K562 (cell line): ENCODE results near the gene LIAS. TPM values are rescaled to one million over a fixed set of nuclear protein-coding genes. Genes with fewer than 3 reads are reported as not detected.
A peak's percentile ranks its signal among the peaks of the same experiment; 100 is the strongest.

ENCODE experiments used
- ATAC-seq: fragments of 200-7000 bp; cut with Tn5 transposase; 3 replicates; pipeline ENCODE4 v1.9.1; 2020; ENCODE audit warnings: moderate library complexity
- BruUV-seq: library from RNA; stranded (reverse); fragments of 400-500 nt; replicated peaks from 2 replicates; lab custom pipeline; 2021; lab: Mats Ljungman, UMichigan
- CTCF ChIA-PET: fragments of 300-600 bp; formaldehyde crosslinking; extraction: SDS; loops from one replicate; lab custom pipeline; 2021; ENCODE audit warnings: low intra/inter-chr PET ratio; lab: Yijun Ruan, JAX
- POLR2A ChIA-PET: fragments of 300-600, 350-650 bp; sonication (Branson Sonifier 250); formaldehyde crosslinking; extraction: SDS; loops from one replicate; lab custom pipeline; 2021; ENCODE audit warnings: antibody characterized with exemption, inconsistent platforms; lab: Yijun Ruan, JAX
- DNase-seq, 4 experiments: peaks; one replicate each; pipeline versions ENCODE4 v3.0.0 to v3.0.0-alpha.2; 2011 to 2018; ENCODE audit warnings: low spot score in 3 of 4, mixed read lengths in 3 of 4; ENCODE audit errors: extremely low read depth in 1 of 4
- FAIRE-seq: peaks from 2 replicates; lab custom pipeline; 2011; peaks lifted over from hg19 to GRCh38; lab: Jason Lieb, UNC
- H2AFZ ChIP-seq: 2 replicates; pipeline ENCODE4 v1.6.0; 2011; ENCODE audit warnings: low read depth, low read length, control low read depth, inconsistent platforms
- H3K27ac ChIP-seq: fragments of 200-600 bp; 3 replicates; pipeline ENCODE4 v1.8.0; 2011; ENCODE audit warnings: low read depth, mild to moderate bottlenecking, control low read depth, inconsistent platforms, low read length, moderate library complexity, mixed read lengths; ENCODE audit errors: extremely low read depth
- H3K27me3 ChIP-seq, 2 experiments: fragments of 300-600 bp in 1 of 2; 2 replicates in 1 of 2; 3 replicates in 1 of 2; pipeline versions ENCODE4 v1.6.0 to v1.8.0; 2011; ENCODE audit warnings: inconsistent platforms in 2 of 2, low read length in 2 of 2, mild to moderate bottlenecking in 1 of 2, mixed read lengths in 1 of 2, moderate library complexity in 1 of 2; ENCODE audit not compliant: control insufficient read depth in 2 of 2, insufficient read depth in 2 of 2
- H3K36me3 ChIP-seq: fragments of 300-600 bp; 3 replicates; pipeline ENCODE4 v1.8.0; 2011; ENCODE audit warnings: mild to moderate bottlenecking, low read length, inconsistent platforms; ENCODE audit not compliant: control insufficient read depth, insufficient read depth
- H3K4me1 ChIP-seq, 2 experiments: fragments of 200-600 bp in 1 of 2; replicated peaks in 1 of 2; 2 replicates in 1 of 2; 3 replicates in 1 of 2; pipeline versions ENCODE4 v1.5.1 to v1.8.0; 2011; ENCODE audit warnings: inconsistent platforms in 2 of 2, low read length in 2 of 2, mild to moderate bottlenecking in 1 of 2, mixed read lengths in 1 of 2, moderate library complexity in 1 of 2; ENCODE audit not compliant: control insufficient read depth in 2 of 2, insufficient read depth in 2 of 2
- H3K4me2 ChIP-seq: 2 replicates; pipeline ENCODE4 v1.6.1; 2011; ENCODE audit warnings: low read length, control low read depth, inconsistent platforms, mixed read lengths; ENCODE audit not compliant: insufficient read depth
- H3K4me3 ChIP-seq: fragments of 200-600 bp; sonication (generic), shearing (Covaris generic); 2 replicates; pipeline ENCODE4 v1.5.1; 2016; ENCODE audit warnings: control low read depth, inconsistent platforms
- H3K79me2 ChIP-seq: fragments of 200-600 bp; 3 replicates; pipeline ENCODE4 v1.8.0; 2011; ENCODE audit warnings: low read length, inconsistent platforms; ENCODE audit not compliant: control insufficient read depth, insufficient read depth
- H3K9ac ChIP-seq, 2 experiments: 2 replicates each; pipeline versions ENCODE4 v1.6.0 to v1.6.1; 2011; ENCODE audit warnings: low read depth in 2 of 2, low read length in 2 of 2, control low read depth in 1 of 2, inconsistent platforms in 1 of 2, mild to moderate bottlenecking in 1 of 2, mixed read lengths in 1 of 2; ENCODE audit not compliant: insufficient read depth in 1 of 2
- H3K9me1 ChIP-seq: one replicate; pipeline ENCODE4 v1.6.0; 2011; ENCODE audit warnings: inconsistent platforms, mild to moderate bottlenecking, low read length, moderate library complexity; ENCODE audit not compliant: control insufficient read depth, insufficient read depth
- H3K9me3 ChIP-seq: replicated peaks from 2 replicates; pipeline ENCODE4 v1.5.1; 2011; ENCODE audit warnings: low read depth, low read length, inconsistent platforms; ENCODE audit not compliant: control insufficient read depth, insufficient read depth
- H4K20me1 ChIP-seq: replicated peaks from 2 replicates; pipeline ENCODE4 v1.6.1; 2011; ENCODE audit warnings: low read length, inconsistent platforms, mixed read lengths; ENCODE audit not compliant: control insufficient read depth, insufficient read depth
- TFAM ChIP-seq: fragments of 250-450 bp; sonication (Bioruptor Pico); conservative IDR thresholded peaks from 2 replicates; pipeline ENCODE4 v1.5.0; 2021; ENCODE audit warnings: mild to moderate bottlenecking, moderate library complexity
- ZSCAN32 ChIP-seq: fragments of 450-650 bp; formaldehyde crosslinking; IDR thresholded peaks from 2 replicates; pipeline ENCODE4 v1.4.0; 2020; ENCODE audit warnings: mild to moderate bottlenecking, moderate library complexity
- WGBS: fragments of 100-300 bp; shearing (Covaris generic); methylation state at CpG from one replicate; pipeline ENCODE4 v1.1.6; 2016; ENCODE audit warnings: low coverage, mixed read lengths; ENCODE audit not compliant: insufficient coverage; ENCODE audit errors: missing lambda C conversion rate; 5-methylcytosine and 5-hydroxymethylcytosine counted together
- in situ Hi-C: fragments of 300-500 bp; cut with MboI; formaldehyde crosslinking; loops from 4 replicates; pipeline ENCODE4 v1.15.0; 2018; ENCODE audit warnings: inconsistent platforms, mixed read lengths
- intact Hi-C: fragments of 100-400 bp; cut with micrococcal nuclease; formaldehyde crosslinking; loops from 2 replicates; pipeline ENCODE4 v1.14.2; 2022
- polyA plus RNA-seq, 8 experiments: library from polyadenylated mRNA; depleted of rRNA in 4 of 8; stranded (reverse) in 5 of 8; unstranded in 3 of 8; fragments of >200 nt; fragmentation: Nextera tagmentation in 2 of 8; fragmentation: Illumina TruSeq in 1 of 8; extraction: Ambion mirVana in 2 of 8; extraction: Trizol in 1 of 8; gene quantifications; 2 replicates each; pipeline versions ENCODE4 v1.2.1 to v1.2.3, GENCODE V29; 2011 to 2014; ENCODE audit warnings: inconsistent platforms in 1 of 8, missing spikeins in 1 of 8
- total RNA-seq, 7 experiments: library from RNA; depleted of rRNA in 6 of 7; stranded (reverse); fragments of >200 nt in 6 of 7; fragmentation: Illumina TruSeq in 2 of 7; extraction: Trizol in 2 of 7; gene quantifications; 2 replicates each; pipeline versions ENCODE4 v1.2.1 to v1.2.3, GENCODE V29; 2011 to 2021; ENCODE audit warnings: low replicate concordance in 1 of 7
- TF ChIP-seq, protein P1 (sequence below): sonication (generic); formaldehyde crosslinking; IDR thresholded peaks from 2 replicates; pipeline ENCODE4 v1.8.0; 2023; ENCODE audit warnings: mild to moderate bottlenecking, missing genetic modification reagents

LIAS gene
- total and polyA plus RNA-seq, 9 of the 15 experiments (the other 6 are each of a cell fraction or from before 2014, with no cell fraction given) = 21.9 to 57.1 (median 42.1) TPM

DNA sequence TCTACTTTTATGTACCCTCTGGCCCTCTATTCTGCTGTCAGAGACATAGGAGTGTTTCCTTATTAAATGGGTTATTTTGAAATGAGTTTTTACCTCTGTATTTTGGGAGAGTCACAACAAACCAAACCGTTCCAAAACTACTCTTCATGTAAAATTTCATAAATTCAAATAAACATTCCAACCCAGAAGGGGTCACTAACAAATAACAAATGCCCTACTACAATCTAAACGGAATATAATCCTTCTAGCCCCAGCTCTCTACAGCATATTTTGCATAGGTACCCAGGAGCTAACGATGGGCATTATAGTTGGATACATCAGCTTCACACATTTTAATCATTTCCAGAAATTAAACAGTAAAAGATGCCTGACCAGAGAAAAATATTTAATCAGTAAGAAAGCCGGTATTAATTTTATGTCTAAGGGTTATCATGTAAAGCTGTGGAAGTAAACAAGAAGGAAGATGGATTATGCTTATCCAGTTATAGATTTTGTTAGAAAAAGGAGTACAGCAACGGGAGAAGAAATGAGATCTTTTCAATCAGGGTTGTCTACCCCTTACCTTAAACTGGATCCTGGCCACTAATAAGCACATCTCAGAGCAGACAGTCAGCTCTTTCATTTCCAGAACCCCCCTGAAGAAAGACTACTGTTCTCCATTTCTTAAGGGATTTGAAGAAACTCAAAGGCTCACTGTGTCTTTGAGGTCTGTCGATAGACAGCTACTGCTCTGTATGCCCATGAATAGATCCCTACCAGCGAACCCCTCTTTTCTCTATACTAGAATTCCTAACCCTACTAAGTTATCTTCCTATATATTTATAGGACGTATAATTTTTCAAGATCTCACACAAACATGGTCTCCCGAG is 67.2 kb downstream of the LIAS start:
- Histone ChIP-seq H3K9me3 (peaks cover 5% of the 10 kb centered on the region; the same call in 1 of the 2 replicates), H3K79me2 (peaks cover 25% of the 10 kb centered on the region), H3K36me3 (no peaks in the 10 kb centered on the region), H4K20me1 (no peaks in the 10 kb centered on the region), H3K9ac (peak overlapping the region; percentile 75 to 98; a peak in 3 of 4 replicates), H3K27ac (peak overlapping the region; percentile 83), H3K4me2 (peak overlapping the region; percentile 96), H3K27me3 (no peaks in the 10 kb centered on the region), H2AFZ (peak overlapping the region; percentile 82), H3K9me1 (no peaks in the 10 kb centered on the region), H3K4me3 (peak overlapping the region; percentile 81), H3K4me1 (peaks cover 5 to 20% of the 10 kb centered on the region in 2 experiments; a peak in 4 of 5 replicates)
- ATAC-seq (no peak), DNase-seq (peak in 1 of 4 experiments; percentile 11), FAIRE-seq (no peak)
- WGBS = 19% methylated on average over 9 of the region's 9 CpGs
- POLR2A ChIA-PET = interaction anchor here (0.7 to 1.3 kb wide), 5 partner anchors 11 to 166 kb away, joined by 3 to 6 read pairs (median 3); no protein-coding TSS in a partner anchor
- no peak for TF ChIP-seq TFAM (CRISPR knock-in tag)
- TF ChIP-seq, protein P1, sequence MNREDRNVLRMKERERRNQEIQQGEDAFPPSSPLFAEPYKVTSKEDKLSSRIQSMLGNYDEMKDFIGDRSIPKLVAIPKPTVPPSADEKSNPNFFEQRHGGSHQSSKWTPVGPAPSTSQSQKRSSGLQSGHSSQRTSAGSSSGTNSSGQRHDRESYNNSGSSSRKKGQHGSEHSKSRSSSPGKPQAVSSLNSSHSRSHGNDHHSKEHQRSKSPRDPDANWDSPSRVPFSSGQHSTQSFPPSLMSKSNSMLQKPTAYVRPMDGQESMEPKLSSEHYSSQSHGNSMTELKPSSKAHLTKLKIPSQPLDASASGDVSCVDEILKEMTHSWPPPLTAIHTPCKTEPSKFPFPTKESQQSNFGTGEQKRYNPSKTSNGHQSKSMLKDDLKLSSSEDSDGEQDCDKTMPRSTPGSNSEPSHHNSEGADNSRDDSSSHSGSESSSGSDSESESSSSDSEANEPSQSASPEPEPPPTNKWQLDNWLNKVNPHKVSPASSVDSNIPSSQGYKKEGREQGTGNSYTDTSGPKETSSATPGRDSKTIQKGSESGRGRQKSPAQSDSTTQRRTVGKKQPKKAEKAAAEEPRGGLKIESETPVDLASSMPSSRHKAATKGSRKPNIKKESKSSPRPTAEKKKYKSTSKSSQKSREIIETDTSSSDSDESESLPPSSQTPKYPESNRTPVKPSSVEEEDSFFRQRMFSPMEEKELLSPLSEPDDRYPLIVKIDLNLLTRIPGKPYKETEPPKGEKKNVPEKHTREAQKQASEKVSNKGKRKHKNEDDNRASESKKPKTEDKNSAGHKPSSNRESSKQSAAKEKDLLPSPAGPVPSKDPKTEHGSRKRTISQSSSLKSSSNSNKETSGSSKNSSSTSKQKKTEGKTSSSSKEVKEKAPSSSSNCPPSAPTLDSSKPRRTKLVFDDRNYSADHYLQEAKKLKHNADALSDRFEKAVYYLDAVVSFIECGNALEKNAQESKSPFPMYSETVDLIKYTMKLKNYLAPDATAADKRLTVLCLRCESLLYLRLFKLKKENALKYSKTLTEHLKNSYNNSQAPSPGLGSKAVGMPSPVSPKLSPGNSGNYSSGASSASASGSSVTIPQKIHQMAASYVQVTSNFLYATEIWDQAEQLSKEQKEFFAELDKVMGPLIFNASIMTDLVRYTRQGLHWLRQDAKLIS (CRISPR knock-in tag) = 0 out of 2 replicates have a peak, but pooled peaks have one; percentile 2
- TF ChIP-seq ZSCAN32 (CRISPR knock-in tag) = no peak
- intact Hi-C loops (loop anchor here (2.0 to 5.0 kb wide), 2 partner anchors 59 to 113 kb away; partner anchors contain the start of gene SMIM14), in situ Hi-C loops (no loop called here)
- CTCF ChIA-PET = no interaction called here
- no TSS peak for BruUV-seq
